ENCODE data around the gene GSX1. TPM values are rescaled to one million over a fixed set of nuclear protein-coding genes. Genes with fewer than 3 reads are reported as not detected.
"Not testable (repeated sequence)": the region's sequence is repeated elsewhere in the genome, so short reads cannot be mapped to it uniquely, and the experiment has no call there.

Gene GSX1
- polyA plus RNA-seq, 1 donor from 2014 or later, result not detected

GRCh38 chr13:27813826-27814225 lies 21.5 kb downstream of the GSX1 start:
- Histone ChIP-seq H3K27me3 (ENCODE audit: insufficient read depth, low read depth, low read length) (peaks cover 23% of the 10 kb centered on the region), H2AFZ (ENCODE audit: low read depth, low read length) (no peak overlapping the region), H3K27ac (ENCODE audit: low read length) (no peak overlapping the region), H3K9ac (ENCODE audit: low read length) (no peak overlapping the region), H3K9me2 (ENCODE audit: insufficient read depth, low read length) (no peaks in the 10 kb centered on the region), H3K4me2 (ENCODE audit: low read length) (no peak overlapping the region), H3F3A (ENCODE audit: insufficient read depth, low read length, poor library complexity, severe bottlenecking) (no peaks in the 10 kb centered on the region), H3K36me3 (ENCODE audit: insufficient read depth, low read length) (no peaks in the 10 kb centered on the region), H3K4me3 (ENCODE audit: low read length) (no peak overlapping the region), H4K20me1 (ENCODE audit: insufficient read depth) (no peaks in the 10 kb centered on the region), H3K9me3 (ENCODE audit: low read length) (no peaks in the 10 kb centered on the region), H3K79me2 (replicated peaks; ENCODE audit: insufficient read depth, low read length) (no peaks in the 10 kb centered on the region)
- TF ChIP-seq TAF1 (IDR thresholded peaks at IDR 0.05; ENCODE audit: low read depth) (no peak), RAD21 (conservative IDR thresholded peaks at IDR 0.05) (no peak), MXI1 (conservative IDR thresholded peaks at IDR 0.05; ENCODE audit: poor library complexity, severe bottlenecking) (no peak), REST (IDR thresholded peaks at IDR 0.05; ENCODE audit: borderline replicate concordance) (no peak), EP300 (conservative IDR thresholded peaks at IDR 0.05; ENCODE audit: poor library complexity, severe bottlenecking) (no peak), SMC3 (conservative IDR thresholded peaks at IDR 0.05; ENCODE audit: poor library complexity) (no peak), EZH2 (IDR thresholded peaks at IDR 0.05; ENCODE audit: borderline replicate concordance, insufficient read depth, low read length, poor library complexity, severe bottlenecking) (no peak), CTCF (IDR thresholded peaks at IDR 0.05; ENCODE audit: poor library complexity, severe bottlenecking) (no peak), POLR2AphosphoS5 (IDR thresholded peaks at IDR 0.05) (no peak)

- not testable (repeated sequence) for H3K9me2 ChIP-seq (ENCODE audit: insufficient read depth, low read length); H4K20me1 ChIP-seq (ENCODE audit: insufficient read depth); H3K9me3 ChIP-seq (ENCODE audit: low read length); H3K36me3 ChIP-seq (ENCODE audit: insufficient read depth, low read length); H3K27ac ChIP-seq (ENCODE audit: low read length); H3K79me2 ChIP-seq (replicated peaks; ENCODE audit: insufficient read depth, low read length); H3K4me3 ChIP-seq (ENCODE audit: low read length); H3K4me2 ChIP-seq (ENCODE audit: low read length); H2AFZ ChIP-seq (ENCODE audit: low read depth, low read length); H3K9ac ChIP-seq (ENCODE audit: low read length); H3F3A ChIP-seq (ENCODE audit: insufficient read depth, low read length, poor library complexity, severe bottlenecking)
- H3K27me3 ChIP-seq (ENCODE audit: insufficient read depth, low read depth, low read length), result peaks cover 61% of the 10 kb centered on the region
These were observed 25.5 kb downstream of the GSX1 start for GRCh38 chr13:27817832-27818231.

Data from neural cell (in vitro differentiated cells).